Cortex of kidney (tissue), 1 donor: Measurements from ENCODE around the gene PIK3C2G.

Experiments used
- DNase-seq: peaks from one replicate; lab custom pipeline; 2025; lab: John Stamatoyannopoulos, UW

The PIK3C2G gene

DNA sequence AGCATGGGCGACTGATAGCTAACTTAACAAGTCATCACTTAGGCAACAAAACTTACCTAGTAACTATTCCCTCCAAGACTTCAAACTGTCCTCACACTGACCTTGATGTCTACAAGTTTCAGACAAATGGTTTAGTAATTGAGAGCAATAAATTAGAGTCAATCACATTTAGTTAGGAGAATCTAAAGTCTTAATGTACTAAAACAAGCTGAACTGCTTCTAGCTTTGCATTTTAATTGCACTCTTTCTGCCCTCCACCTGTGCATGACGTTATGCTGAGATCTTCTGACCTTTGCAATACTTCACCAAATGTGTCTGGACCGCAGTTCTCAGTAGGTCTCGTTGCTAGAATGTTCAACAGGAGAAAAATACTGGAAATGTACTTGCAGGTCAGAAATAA is 158.0 kb downstream of the PIK3C2G start:
- DNase-seq, result no peak

DNA sequence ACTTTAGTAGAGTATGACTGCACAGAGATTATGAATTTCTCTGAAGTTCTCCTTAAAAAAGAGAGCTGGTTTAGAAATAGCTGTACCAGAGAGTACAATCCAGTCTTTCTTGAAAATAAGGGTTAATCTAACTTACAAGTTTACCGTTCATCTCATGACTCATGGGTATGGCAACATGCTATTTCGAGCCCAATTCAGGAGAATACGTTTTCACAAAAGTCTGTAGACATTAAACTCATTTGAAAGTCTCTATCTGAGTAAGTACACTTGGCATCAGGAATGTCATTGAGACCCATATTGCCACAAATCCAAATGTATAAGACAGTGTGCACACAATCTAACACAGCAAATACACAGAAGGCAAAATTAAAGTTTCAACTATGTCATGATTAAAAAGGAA is 160.5 kb downstream of the PIK3C2G start:
- no peak for DNase-seq

GRCh38 chr12:18422871-18423270 is 161.6 kb downstream of the PIK3C2G start:
- no peak for DNase-seq

GRCh38 chr12:18424857-18425256 is 163.5 kb downstream of the PIK3C2G start:
- no peak for DNase-seq

DNA sequence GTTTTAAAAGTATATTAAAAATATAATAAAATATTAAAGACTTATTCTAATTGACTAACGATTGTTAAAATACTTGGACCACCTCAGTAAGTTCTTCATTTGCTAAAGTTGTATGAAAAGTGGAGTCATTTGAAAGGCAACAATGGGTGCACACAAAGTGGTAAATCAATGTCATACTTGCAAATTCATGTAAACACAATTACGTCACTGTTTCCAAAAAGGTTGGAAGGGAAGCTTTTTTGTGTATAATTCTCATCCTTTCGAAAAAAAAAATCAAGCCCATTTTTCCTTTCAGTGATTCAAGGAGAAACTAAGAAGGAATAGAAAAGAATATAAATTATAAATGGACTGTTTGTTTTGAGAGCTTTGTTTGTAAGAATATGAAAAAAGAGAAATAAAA is 166.2 kb downstream of the PIK3C2G start:
- DNase-seq, result no peak

- no peak for DNase-seq
Measured at GRCh38 chr12:18428416-18428815, 167.1 kb downstream of the PIK3C2G start.

GRCh38 chr12:18429366-18429765 is 168.0 kb downstream of the PIK3C2G start:
- DNase-seq, result no peak

- no peak for DNase-seq
Measured at GRCh38 chr12:18430425-18431048, 169.2 kb downstream of the PIK3C2G start.

- no peak for DNase-seq
Measured at GRCh38 chr12:18431771-18432170, 170.5 kb downstream of the PIK3C2G start.

GRCh38 chr12:18432206-18432605 is 170.9 kb downstream of the PIK3C2G start:
- no peak for DNase-seq

- no peak for DNase-seq
Measured at GRCh38 chr12:18436170-18436569, 174.9 kb downstream of the PIK3C2G start.

DNA sequence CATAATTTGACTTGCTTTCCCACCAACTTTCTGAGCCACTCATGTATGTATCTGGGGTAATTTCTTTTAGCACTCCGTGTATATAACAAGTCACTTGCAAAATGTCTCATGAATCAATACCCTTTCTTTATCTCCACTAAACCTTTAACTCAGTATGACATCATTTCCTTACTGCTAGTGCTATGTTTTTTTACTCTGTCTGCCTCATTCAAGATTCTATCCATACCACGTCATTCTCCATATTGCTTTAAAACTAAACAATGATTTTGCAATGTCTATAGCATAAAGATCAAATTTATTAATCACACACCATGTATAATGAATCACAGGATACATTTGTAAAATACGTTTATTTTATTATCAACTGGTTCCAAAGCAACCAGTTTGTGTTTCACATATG is 178.2 kb downstream of the PIK3C2G start:
- no peak for DNase-seq

- no peak for DNase-seq
Measured at GRCh38 chr12:18443768-18444437, 182.6 kb downstream of the PIK3C2G start.

DNA sequence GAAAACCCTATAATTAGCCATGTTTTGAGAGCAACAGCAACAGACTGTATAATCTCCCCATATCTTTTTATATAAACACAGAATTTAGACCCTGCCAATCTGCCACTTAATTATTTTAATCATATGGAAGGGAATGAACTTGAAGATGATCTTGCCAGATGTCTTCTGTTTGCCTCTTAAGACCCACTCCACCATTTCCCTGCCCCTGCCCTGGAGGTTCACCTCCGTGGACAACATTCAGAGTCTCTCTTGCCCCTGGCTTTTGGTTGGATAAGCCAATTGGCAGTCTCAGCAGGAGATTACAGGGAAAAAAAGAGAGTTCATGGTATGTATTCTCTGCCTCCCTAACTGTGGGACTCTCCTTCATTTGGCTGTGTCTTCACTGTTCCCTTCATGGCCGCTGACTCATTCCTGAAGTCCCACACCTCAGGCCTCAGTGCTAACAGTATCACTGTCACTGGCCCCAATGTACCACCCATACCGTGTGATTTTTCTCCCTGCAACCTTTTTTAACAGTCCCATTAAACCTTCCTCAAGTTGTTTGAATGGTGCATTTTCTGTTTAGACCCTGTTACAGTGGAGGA is 184.8 kb downstream of the PIK3C2G start:
- DNase-seq, result no peak

- no peak for DNase-seq
Measured at GRCh38 chr12:18454330-18454729, 193.0 kb downstream of the PIK3C2G start.

GRCh38 chr12:18456344-18456743 is 195.0 kb downstream of the PIK3C2G start:
- no peak for DNase-seq

GRCh38 chr12:18457362-18457761 is 196.0 kb downstream of the PIK3C2G start:
- no peak for DNase-seq

- DNase-seq, result no peak
Measured at GRCh38 chr12:18461758-18462157, 200.4 kb downstream of the PIK3C2G start.

GRCh38 chr12:18462442-18462841 is 201.1 kb downstream of the PIK3C2G start:
- no peak for DNase-seq

DNA sequence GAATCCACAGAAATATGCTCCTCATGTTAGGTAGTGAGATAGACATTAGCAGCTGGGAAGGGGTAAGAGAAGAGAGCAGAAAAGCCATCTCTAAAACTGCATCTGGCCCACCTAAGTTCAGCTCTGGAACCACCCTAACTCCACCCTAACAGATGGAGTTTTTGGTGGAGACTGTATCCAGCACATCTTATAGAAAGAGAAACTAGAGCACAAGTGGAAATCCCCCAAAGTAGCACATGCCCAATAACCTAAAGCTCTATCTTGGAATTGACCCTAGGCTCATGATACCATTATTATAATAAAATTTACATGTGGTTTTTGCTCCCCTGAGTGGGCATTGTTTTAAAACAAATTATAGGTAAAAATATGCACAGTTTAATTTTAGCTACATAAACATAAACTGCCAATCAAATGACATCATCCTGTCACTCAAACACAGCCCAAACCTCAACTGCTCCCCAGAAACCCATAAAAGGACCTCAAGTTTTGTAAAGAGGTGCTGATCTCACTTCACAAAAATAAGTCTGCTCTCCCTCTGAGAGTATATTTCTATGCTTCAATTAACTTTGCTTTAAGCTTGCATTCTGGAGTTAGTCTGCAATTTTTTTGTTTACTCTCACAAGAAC is 206.4 kb downstream of the PIK3C2G start:
- no peak for DNase-seq

GRCh38 chr12:18468246-18469075 is 207.1 kb downstream of the PIK3C2G start:
- no peak for DNase-seq

GRCh38 chr12:18470251-18470650 is 208.9 kb downstream of the PIK3C2G start:
- DNase-seq, result no peak
